Medulla oblongata (tissue), 1 donor: ENCODE measurements around the gene LDLRAD4.
A peak's percentile ranks its signal among the peaks of the same experiment; 100 is the strongest.

Source experiments
- DNase-seq: peaks from one replicate; pipeline ENCODE4 v3.0.0-alpha.2; 2015; ENCODE audit errors: extremely low spot score

Gene LDLRAD4

GRCh38 chr18:13629841-13630715 is 411.5 kb downstream of the LDLRAD4 start:
- peak; percentile 95 for DNase-seq

- DNase-seq, result no peak
Measured at GRCh38 chr18:13630716-13631268, 412.2 kb downstream of the LDLRAD4 start.

GRCh38 chr18:13633700-13634099 is 415.1 kb downstream of the LDLRAD4 start:
- no peak for DNase-seq

GRCh38 chr18:13635046-13635445 is 416.5 kb downstream of the LDLRAD4 start:
- DNase-seq, result peak; percentile 85

GRCh38 chr18:13638719-13639595 is 420.4 kb downstream of the LDLRAD4 start:
- no peak for DNase-seq

GRCh38 chr18:13640266-13640860 is 421.8 kb downstream of the LDLRAD4 start:
- DNase-seq, result no peak

- no peak for DNase-seq
Measured at GRCh38 chr18:13641551-13642439, 423.2 kb downstream of the LDLRAD4 start.

- no peak for DNase-seq
Measured at GRCh38 chr18:13642440-13642827, 423.9 kb downstream of the LDLRAD4 start.

- DNase-seq, result no peak
Measured at GRCh38 chr18:13643261-13643751, 424.7 kb downstream of the LDLRAD4 start.

- no peak for DNase-seq
Measured at GRCh38 chr18:13645093-13645492, 426.5 kb downstream of the LDLRAD4 start.

- no peak for DNase-seq
Measured at GRCh38 chr18:13646633-13647032, 428.1 kb downstream of the LDLRAD4 start.

GRCh38 chr18:13647761-13648160 is 429.2 kb downstream of the LDLRAD4 start:
- no peak for DNase-seq

- no peak for DNase-seq
Measured at GRCh38 chr18:13649397-13650390, 431.1 kb downstream of the LDLRAD4 start.

GRCh38 chr18:13653746-13654433 is 435.3 kb downstream of the LDLRAD4 start:
- no peak for DNase-seq

- DNase-seq, result no peak
Measured at GRCh38 chr18:13657974-13658373, 439.4 kb downstream of the LDLRAD4 start.

- no peak for DNase-seq
Measured at GRCh38 chr18:13658436-13659204, 440.1 kb downstream of the LDLRAD4 start.

GRCh38 chr18:13660510-13660909 is 441.9 kb downstream of the LDLRAD4 start:
- no peak for DNase-seq
